GM15510 (cell line): ENCODE results near the gene CUL9.

ENCODE experiments used
- POLR2A ChIP-seq: IDR thresholded peaks from 3 replicates; pipeline ENCODE4 v1.6.1; 2011; ENCODE audit warnings: borderline replicate concordance; ENCODE audit not compliant: insufficient read length; ENCODE audit errors: extremely low read depth

Gene CUL9

GRCh38 chr6:43226192-43226851, 44.3 kb downstream of the CUL9 start:
- no peak for TF ChIP-seq POLR2A

GRCh38 chr6:43228951-43229802, 47.2 kb downstream of the CUL9 start, which contains the start of gene DNPH1:
DNPH1 (minus strand) TSS chr6:43229481; CDS start chr6:43229456, 25 bp downstream.
- peak; percentile 70 for TF ChIP-seq POLR2A

GRCh38 chr6:43229803-43230620, 48.0 kb downstream of the CUL9 start:
- TF ChIP-seq POLR2A, result no peak

- no peak for TF ChIP-seq POLR2A
These were observed 49.1 kb downstream of the CUL9 start for GRCh38 chr6:43231053-43231452.

GRCh38 chr6:43231735-43232450, 49.9 kb downstream of the CUL9 start:
- no peak for TF ChIP-seq POLR2A

GRCh38 chr6:43235841-43236240, 53.8 kb downstream of the CUL9 start:
- TF ChIP-seq POLR2A, result no peak

GRCh38 chr6:43239054-43239453, 57.1 kb downstream of the CUL9 start:
- TF ChIP-seq POLR2A, result no peak

- no peak for TF ChIP-seq POLR2A
These were observed 59.0 kb downstream of the CUL9 start for GRCh38 chr6:43240950-43241349.

- no peak for TF ChIP-seq POLR2A
These were observed 59.5 kb downstream of the CUL9 start for GRCh38 chr6:43241446-43241845.

GRCh38 chr6:43242908-43243663, 61.1 kb downstream of the CUL9 start, which contains the start of gene TTBK1:
TTBK1 (plus strand) TSS chr6:43243481; CDS start chr6:43246661, 3,180 bp downstream.
- TF ChIP-seq POLR2A, result no peak

GRCh38 chr6:43243664-43244321, 61.8 kb downstream of the CUL9 start:
- TF ChIP-seq POLR2A, result no peak

- peak; percentile 26 for TF ChIP-seq POLR2A
These were observed 64.5 kb downstream of the CUL9 start for GRCh38 chr6:43246301-43247113.
